ENCODE data around the gene NR2C2.
A peak's percentile ranks its signal among the peaks of the same experiment; 100 is the strongest.
"Not testable (repeated sequence)": the region's sequence is repeated elsewhere in the genome, so short reads cannot be mapped to it uniquely, and the experiment has no call there.

The NR2C2 gene

DNA sequence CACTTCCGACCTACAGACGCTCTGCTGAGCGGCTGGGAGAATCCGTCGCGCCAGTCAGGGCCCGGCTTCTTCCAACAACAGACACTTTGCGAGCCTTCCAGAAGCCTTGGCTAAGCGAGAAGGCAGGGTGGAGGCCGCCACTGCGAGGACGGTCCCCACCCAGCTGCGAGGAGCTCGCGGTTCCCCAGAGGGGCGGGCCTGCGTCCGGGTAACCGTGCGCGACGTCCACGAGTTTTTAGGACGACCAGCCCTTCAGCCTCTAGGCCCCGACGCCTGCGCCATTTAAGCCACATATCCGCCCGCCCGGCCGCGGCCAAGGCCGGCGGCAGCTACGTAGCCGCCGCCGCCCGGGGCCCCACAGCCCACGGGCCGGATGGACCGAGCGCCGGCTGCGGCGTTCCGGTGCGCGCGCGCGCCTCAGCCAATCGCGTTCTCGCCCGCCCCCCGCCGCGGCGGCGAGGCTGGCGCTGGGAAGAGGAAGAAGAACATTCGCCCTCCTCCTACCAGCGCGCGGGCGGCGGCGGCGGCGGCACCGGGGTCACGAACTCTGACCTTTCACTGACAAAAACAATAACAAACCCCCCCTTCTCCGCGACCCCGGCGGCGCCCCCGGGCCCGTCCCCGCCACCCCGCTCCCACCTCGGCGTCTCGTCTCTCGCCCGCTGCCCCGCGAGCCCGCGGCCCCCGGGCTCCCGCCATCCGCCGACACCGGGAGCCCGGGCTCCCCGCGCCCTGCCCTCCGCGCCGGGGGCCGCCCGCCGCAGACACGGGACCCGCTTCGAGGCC lies at the start of gene NR2C2:
TSS of gene NR2C2 (plus strand) at position 484 of the 786 bp plus-strand sequence. CDS start 56,332 bp downstream, outside the sequence.
- peak; percentile 56 to 82 (median 81) for DNase-seq

DNA sequence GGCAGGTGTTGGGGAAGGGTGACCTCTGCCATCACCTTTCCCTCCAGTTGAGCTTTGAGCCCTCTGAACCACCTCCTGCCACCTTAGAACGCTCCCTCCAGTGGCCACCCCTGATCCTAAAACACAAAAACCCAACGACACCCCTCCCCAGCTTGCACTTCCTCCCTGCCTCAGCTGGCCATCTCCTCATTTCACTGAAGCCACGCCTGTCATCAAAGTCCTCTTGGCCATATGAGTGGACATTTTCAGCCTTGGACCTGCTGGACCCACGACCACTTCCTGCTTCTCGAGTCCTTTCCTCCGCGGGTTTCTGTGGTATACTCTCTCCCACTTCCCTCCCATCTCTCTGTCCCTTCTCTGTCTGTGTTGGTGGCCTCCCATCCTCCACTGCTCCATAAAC lies 48.5 kb upstream of the NR2C2 start:
- no peak for DNase-seq

- peak in 2 of 3 experiments; percentile 9 to 34 for DNase-seq
Measured at GRCh38 chr3:14899993-14900618, 47.3 kb upstream of the NR2C2 start.

DNA sequence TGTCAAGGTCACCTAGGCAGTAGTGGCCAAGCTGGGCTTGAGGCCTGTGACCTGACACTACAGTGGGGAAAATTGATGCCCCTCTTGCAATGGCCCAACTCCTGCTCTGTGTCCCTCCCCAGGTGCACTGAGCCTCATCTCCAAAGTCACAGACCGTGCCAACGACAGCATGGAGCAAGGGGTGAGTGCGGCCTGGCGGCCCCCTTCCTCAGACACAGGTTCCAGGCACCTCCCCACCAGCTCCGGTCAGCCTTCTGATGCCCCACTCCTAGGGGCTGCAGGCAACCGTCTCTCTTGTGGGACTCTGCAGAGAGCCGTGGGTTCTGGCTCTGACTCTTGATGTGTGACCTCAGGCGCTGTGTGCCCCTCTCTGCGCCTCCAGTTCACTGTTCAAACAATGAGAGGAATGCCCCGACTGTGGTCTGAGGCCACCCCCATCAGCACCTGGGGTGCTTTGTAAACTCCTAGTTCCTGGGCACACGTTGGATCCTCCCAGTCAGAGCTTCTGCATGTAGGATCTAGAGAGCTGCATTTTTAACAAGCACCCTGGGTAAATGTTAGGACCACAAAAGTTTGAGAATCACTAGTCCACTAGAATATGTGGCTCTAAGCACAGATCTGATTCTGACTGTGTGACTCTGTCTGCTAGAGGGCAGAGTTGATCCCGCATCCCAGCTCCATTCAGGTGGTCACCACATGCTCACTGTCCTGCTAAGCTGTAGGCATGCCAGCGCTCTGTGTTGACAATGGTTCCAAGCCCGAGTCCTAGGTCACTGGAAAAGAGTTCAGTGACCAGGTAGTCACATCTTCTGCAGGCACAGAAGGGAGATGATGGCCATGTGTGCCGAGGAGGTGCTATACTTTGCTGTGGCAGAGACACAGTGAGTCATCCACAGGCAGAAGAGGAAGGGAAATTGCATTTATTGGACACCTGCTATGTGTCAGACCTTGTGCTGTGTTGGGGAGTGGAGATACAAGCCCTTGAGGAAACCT lies 46.2 kb upstream of the NR2C2 start:
- no peak for DNase-seq

DNA sequence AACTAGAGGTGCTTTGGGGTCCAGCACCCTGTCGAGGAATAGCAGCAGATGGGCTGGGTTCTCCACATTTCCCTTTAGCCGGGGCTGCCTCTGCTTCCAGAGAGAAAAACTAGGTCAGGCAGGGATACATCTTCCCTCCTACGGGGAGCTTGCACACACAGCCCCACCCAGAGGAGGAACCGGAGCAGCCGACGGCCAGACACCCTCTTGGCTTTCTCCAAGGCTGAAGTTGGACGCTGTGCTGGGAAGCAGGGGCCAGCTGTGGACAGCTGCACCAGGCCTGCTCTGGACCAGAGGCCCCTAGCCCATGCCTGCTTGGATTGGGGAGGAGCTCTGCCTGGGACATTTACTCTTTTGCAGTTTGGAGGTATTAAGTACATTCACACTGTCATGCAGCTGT lies 44.7 kb upstream of the NR2C2 start:
- DNase-seq: no peak

- not testable (repeated sequence) for DNase-seq
Measured at GRCh38 chr3:14903501-14903900, 43.9 kb upstream of the NR2C2 start.

DNA sequence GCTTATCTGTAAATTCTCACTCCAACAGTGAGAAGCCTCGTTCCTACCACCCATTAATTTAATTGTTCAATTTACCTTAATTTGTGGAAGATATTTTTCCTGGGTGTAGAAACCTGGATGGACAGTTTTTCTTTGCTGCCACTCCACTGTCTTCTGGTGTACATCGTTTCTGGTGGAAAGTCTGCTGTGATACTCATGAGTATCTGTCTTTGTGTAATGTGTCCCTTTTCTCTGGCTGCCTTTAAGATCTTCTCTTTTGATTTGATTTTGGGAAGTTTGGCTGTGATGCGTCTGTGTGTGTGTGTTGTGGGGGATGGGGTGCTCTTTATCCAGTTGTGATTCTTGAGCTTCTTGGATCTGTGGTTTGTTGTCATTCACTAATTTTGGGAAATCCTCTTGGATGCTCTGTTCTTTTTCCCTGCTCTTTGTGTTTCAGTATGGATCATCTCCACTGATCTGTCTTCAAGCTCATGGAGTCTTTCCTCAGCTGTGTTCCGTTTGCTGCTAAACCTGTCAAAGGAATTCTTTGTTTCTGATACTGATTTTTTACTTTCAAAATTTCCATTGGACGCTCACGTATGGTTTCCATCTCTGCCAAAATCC lies 42.2 kb upstream of the NR2C2 start:
- DNase-seq: no peak

DNA sequence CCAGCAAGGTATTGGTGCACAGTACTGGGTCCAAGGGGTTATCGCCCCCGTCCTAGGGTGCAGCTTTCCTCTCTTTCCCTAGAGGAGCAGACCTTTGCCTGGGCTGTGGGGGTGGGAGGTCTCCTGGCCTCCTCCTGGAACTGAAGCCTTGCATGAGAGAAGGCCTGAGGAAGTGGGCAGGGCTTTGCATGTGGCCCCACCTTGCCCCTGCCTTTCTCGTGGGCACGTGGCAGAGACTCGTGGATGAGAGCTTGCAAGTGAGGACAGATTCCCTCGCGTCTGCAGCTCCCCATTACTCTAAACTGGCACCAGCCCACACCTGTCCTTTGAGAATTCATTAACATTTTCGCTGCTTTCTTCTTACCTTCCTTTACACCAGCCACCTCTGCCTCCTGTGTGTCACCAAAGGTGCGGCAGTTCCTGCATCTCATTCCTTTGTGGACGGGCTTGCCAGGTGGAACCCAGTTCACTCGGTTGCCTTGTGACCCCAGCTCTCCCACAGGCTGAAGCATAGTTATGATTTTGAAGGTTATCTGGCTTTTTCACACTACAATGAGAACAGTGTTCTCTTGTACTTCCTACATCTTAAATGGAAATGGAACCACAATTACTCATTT lies 40.9 kb upstream of the NR2C2 start:
- DNase-seq: no peak

GRCh38 chr3:14907043-14907966 lies 40.1 kb upstream of the NR2C2 start:
- DNase-seq: no peak

DNA sequence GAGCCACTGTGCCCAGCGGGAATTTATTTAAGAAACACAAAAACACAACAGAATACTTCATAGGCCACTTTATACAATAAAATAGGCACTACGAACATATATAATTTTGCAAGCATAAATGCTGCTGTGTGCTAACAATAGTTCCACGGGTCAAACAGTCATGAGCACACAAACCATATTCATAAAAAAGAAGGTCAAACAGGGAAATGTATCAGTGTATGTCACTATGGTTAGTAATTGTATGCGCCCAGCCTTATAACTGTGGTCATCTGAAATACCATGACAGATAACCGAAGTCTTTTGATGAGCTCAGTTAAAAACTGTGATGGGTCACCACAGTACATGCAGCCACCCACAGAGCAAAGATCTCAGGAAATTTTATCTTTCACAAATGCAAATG lies 38.1 kb upstream of the NR2C2 start:
- DNase-seq: no peak

GRCh38 chr3:14911651-14912050 lies 35.7 kb upstream of the NR2C2 start:
- no peak for DNase-seq

DNA sequence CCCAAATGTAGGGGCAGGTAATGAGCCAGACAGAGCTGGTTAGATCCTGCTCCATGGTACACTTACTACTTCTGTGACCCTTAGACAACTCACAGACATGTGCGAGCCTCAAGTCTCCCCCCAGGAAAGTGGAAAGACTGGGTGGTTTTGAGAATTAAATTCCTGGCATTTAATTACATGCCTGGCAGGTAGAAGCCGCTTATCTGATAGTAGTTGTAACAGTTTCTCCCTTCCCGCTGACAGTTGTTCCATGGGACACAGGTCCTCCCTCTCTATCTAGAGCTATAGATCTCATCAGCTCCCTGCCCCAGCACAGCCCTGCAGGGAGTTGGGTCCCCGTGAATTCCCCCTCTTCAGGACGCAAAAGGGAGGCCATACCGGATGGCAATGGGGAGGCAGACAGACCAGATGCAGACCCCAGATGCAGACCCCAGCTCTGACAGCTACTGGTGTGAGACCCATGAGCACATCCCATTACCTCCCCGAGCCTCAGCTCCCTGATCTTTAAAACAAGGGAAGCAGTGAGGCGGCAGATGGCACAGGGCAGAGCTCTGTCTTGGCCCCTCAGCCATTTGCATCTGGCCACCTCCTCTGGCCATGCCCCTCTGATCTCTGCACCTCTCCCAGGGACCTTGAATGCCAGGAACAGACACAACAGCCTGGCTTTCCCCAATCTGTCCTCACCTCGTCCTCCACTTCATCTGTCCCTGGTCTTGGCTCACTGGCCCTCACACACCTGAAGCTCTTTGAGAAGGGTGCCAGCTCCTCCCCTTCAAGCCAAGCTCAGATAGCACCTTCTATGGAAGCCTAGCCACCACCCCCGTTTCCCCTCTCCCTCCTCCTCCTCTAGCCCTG lies 34.1 kb upstream of the NR2C2 start:
- DNase-seq: no peak

GRCh38 chr3:14913926-14914778 lies 33.2 kb upstream of the NR2C2 start:
- no peak for DNase-seq

DNA sequence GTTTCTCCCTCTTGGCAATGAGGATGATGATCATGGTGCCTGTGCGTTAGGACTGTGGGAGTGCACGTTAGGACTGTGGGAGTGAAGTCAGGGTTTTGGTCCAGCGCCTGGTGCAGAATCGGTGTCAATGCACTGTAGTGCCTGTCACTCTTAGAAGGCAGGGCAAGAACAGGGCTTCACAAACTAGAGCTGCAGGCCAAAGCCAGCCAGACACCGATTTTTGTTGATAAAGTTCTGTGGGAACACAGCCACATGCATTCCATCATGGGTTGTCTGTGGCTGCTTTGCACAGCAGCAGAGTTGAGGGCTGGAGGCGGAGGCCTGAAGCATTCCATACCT lies 32.6 kb upstream of the NR2C2 start:
- no peak for DNase-seq

GRCh38 chr3:14915636-14916222 lies 31.7 kb upstream of the NR2C2 start:
- DNase-seq: peak in 1 of 3 experiments; percentile 1

GRCh38 chr3:14918356-14918860 lies 29.0 kb upstream of the NR2C2 start:
- no peak for DNase-seq

GRCh38 chr3:14920536-14920935 lies 26.8 kb upstream of the NR2C2 start:
- DNase-seq: no peak

- DNase-seq: peak; percentile 42 to 76 (median 64)
Measured at GRCh38 chr3:14921034-14921616, 26.3 kb upstream of the NR2C2 start.

Data from NCI-H1417 (cell line).